ENCODE results near the gene PRKCD.

DNA sequence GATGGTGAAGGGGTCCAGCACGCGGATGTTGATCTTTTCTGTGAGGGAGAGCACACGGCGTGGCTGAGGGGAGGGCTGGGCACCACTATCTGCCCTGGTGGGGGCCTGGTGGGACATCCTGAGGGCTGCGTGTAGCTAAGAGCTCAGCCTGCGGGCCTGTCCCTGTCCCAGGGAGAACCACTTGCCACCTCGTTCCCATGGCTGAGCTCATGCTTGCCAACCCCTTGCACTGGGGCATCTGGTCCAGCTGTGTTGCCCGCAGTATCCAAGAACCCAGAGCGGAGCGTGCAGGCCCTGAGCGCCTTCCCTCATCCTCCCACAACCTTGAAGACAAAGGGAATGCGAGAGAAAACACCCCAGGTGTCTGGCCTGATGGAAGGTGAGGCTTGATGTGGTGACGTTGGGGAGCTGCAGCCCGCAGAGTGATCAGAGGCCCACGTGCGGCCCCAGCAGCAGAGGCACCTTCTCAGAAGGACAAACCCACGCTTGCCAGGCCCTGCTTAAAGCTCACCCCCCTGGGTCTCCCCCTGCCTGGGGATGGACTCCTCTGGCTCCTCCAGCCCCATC is 65.9 kb downstream of the PRKCD start:
- TF ChIP-seq, protein P1, sequence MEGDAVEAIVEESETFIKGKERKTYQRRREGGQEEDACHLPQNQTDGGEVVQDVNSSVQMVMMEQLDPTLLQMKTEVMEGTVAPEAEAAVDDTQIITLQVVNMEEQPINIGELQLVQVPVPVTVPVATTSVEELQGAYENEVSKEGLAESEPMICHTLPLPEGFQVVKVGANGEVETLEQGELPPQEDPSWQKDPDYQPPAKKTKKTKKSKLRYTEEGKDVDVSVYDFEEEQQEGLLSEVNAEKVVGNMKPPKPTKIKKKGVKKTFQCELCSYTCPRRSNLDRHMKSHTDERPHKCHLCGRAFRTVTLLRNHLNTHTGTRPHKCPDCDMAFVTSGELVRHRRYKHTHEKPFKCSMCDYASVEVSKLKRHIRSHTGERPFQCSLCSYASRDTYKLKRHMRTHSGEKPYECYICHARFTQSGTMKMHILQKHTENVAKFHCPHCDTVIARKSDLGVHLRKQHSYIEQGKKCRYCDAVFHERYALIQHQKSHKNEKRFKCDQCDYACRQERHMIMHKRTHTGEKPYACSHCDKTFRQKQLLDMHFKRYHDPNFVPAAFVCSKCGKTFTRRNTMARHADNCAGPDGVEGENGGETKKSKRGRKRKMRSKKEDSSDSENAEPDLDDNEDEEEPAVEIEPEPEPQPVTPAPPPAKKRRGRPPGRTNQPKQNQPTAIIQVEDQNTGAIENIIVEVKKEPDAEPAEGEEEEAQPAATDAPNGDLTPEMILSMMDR (IDR thresholded peaks at IDR 0.05), result no peak
- no peak for TF ChIP-seq POLR2A (IDR thresholded peaks at IDR 0.05)

Measured in body of pancreas (tissue), 4 donors.